Stimulated activated CD8-positive, alpha-beta memory T cell treated with anti-CD3 and anti-CD28 coated beads, Interleukin-12 subunit alpha, Interleukin-12 subunit beta, amount 100 ng/mL, for 24 hours (primary cell): ENCODE data around the gene SERPINA5.

ENCODE experiments used
- DNase-seq: peaks from one replicate; pipeline ENCODE4 v3.0.0-alpha.2; 2020; ENCODE audit errors: extremely low read depth

SERPINA5 gene, protein sequence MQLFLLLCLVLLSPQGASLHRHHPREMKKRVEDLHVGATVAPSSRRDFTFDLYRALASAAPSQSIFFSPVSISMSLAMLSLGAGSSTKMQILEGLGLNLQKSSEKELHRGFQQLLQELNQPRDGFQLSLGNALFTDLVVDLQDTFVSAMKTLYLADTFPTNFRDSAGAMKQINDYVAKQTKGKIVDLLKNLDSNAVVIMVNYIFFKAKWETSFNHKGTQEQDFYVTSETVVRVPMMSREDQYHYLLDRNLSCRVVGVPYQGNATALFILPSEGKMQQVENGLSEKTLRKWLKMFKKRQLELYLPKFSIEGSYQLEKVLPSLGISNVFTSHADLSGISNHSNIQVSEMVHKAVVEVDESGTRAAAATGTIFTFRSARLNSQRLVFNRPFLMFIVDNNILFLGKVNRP

DNA sequence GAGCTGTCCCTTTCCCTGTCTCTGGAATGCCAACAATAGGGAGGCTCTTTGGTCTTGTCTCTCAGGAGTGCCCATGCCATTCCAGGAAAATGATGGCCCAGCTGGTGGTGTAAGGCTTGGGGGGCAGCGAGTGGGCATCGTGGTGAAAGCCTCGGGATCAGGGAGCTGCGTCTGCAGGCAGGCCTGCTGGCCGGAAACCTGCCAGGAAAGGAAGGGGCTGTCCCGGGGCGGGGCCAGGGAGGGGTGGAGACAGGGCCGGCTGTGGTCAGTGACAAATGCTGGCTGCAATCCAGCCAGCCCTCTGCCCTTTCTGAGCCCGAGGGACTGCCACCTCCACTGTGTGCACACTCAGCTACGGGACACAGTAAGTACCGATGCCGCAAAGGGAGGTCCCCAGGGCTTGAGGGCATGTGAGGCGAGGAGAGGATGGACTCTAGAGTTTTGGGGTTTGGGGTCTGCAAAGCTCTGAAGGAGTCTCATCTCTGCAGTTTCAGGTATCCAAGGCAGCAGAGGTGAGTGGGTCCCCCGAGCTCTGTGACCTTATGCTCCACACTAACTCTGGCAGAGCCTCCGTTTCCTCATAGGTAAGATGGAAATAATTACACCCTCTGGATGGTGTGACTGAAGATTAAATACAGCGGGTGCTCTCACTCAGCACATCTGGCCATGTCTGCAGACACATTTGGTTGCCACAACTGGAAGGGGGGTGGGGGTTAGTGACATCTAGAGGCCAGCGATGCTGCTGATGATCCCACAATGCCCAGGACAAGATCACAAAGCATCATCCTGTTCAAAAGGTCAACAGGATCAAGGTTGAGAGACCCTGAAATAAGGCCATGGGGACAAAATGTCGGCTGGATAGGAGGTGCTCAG is at the start of gene SERPINA5:
SERPINA5 (plus strand) TSS at position 300 of the 873 bp plus-strand sequence. CDS start 5,937 bp downstream, outside the sequence.
- DNase-seq: no peak

DNA sequence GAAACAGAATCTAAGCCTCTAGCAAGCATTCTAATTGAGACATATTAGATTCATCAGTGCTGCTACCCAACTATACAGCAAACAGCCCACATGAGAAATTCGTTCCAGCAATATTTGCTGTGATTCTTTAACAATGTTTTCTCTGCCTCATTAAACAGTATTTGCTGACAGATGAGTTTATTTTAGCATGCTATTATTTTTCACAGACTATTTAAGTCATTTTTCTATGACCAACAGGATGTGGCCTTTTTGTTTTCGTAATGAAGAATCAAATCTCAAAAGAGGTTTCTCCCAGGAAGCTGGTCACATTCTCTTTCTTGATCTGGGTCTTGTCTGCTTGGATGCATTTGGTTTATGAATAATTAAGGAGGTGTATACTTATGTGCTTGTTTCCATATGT is 48.8 kb upstream of the SERPINA5 start:
- DNase-seq: no peak

DNA sequence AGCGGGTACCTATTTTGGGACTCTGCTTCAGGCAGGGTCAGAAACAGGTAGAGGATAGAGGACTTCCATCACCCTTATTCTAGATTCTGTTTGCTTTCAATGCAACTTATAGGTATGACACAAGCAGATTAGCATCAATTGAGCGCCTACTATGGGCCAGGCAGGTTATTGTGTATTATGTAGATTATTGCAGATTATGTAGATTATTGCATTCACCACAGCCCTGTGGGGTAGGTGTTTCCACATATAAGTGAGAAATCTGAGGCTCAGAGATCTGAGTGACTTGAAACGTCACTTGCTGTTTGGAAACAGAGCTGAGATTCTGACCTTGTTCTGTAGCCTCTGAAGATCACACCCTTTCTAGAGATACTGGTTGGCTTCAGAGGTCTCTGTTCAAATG is 45.7 kb upstream of the SERPINA5 start:
- no peak for DNase-seq

DNA sequence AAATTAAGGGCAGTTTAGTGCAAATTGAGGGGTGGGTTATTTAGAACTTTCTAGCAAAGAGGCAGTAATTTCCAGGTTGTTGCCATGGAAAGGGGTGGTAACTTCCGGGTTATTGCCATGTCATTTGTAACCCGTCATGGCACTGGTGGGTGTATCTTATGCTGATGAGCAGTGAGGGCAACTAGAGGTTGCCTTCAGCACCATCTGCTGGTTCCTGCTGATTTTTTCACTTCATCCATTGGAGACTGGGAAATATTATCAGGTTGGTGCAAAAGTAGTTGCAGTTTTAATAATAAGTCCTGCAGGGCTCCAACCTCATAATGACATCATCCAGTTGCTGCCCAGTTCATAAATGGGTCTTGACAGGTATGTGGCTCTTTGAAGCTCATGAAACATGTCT is 44.4 kb upstream of the SERPINA5 start:
- DNase-seq: no peak

DNA sequence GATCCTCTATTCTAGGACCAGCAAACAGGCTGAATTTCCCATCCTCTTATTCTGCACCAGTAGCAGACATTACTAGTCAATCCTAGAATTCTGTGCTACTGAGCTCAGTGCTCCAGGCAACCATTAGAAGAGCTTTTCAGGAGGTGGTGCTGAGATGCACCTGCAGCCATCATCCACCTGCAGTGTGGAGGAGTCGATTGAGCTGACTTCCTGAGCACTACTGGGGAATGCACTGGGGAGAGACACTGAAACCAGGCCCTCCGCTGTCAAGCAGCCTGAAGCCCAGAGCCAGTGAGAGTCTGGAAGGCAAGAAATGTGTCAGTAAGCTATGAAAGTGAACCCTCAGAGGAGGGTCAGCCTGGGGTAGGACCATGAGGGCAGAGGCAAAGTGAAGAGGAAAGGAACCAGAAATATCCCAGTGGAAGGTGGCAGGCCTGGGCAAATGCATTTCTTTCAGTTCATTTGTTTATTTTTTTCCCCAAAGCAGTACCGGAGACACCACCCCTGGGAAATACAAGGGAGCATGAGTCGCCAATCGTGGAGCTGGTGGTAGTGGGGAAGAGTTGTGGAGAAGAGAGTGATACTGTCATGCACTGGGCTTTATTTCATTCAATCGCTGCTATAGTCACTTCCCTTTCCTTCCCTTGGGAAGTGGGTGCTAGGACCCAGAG is 43.0 kb upstream of the SERPINA5 start:
- no peak for DNase-seq

DNA sequence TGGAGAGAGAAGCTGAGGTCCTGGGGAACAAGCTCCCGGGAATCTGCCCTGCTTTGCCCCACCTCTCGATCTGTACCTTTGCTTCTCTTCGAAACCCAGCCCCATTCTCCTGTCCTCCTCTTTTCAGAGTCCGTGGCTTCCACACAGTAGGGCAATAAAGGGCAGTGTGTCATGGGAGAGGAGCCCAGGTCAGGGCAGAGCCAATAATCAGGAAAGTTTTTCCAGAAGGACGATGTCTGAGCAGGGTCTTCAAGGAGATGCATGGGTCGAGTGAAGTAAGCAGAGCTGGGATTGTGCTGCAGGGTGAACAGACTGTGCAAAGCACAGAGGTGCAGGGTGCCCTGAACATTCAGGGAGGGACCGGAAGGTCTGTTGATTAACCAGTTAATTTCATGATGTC is 42.0 kb upstream of the SERPINA5 start:
- no peak for DNase-seq

DNA sequence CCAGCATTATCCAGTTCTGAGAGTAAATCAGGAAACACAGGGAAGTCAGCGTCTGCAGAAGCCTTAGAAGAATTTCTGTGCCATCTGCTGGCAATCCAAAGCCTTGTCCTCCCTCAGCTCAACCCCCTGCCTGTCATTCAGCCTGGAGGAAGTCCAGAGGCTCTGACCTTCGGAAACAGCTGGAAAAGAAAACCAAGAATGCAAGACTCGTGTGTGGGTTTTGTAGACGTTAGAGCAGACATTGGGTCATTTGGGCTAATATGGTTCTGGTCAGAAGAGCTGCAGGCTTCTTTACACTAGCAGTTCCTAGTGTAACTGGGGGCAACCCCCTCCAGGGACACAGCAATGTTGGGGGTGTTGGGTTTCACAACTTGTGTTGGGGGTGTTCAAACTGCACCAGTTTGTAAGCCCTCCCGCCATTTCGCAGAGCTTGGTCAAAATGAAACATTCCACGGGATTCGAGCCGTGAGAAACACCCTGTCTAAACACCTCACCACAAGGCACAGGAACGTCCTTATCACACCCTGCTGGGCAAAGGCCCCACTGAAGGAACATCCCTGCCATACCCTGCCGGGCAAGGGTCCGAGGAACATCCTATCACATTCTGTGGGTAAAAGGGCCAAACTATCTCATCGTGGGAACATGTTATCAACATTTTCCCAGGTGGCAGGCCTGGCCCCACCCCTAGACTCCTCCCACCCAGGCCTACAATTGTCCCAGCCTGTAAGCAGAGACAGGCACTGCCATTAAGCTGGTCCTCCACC is 41.0 kb upstream of the SERPINA5 start:
- DNase-seq: no peak

DNA sequence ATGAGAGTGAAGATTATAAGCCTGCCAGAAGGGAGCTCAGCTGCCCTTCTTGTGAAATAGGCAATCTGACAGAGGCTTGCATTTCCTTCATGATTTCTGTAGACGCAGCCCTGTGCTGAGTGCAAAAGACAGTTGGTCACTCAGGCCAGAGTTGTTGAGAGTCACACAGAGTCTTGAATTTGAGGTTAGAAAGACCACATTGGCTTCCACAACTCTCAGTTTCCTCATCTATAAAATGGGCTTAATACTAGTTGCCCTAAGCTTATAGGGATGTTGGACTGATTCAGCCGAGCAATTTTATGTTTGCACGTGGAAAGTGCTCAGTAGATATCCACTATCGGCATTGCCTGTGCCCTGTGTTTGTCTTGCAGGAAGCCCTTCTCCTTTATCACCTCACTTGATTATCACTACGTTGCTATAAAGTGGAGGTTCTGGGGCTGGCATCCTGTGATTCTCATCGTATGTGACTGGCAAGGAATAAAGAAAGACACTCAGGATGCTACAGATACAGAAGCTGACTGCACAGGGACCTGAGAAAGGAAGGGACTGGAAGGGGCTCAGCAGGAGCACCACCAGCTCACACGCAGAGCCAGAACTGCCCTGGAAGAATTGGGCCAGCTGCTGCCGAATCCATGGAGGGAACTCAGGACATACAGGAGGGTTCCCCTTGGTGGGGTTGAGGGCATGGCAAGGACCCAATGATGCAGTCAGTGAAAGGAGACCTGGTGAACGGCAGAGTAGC is 39.8 kb upstream of the SERPINA5 start:
- no peak for DNase-seq

DNA sequence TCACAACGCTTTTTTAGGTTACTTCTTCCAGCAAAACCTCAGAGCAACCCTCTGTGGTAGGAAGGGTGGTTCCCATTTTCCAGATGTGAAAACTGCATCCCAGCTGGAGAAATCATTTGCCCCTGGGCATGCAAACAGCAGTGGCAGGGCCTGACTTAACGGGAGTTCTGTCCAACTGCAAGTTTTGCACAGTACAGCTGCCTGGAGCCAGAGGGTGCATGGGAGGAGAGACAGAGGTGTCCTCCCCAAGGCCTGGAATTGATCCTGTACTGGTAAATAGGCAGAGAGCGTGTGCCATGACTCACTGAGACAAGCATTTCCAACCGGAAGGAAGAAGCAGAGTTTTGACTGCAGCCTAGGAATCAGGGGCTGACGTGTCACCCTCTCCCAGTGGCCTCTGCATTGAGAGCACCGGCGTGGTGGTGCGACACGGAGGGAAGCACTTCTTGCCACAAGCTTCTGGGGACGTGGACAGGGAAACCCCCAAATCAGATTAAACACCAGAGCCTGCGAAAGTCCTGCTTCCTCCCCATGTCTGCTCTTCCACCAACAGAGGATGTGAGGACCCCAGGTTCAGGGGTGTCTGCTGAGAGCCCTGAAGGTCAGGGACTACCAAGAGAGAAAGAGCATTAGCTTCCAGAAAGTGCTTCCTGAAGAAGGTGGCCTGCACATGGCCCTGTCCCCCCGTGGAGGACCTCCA is 39.0 kb upstream of the SERPINA5 start:
- no peak for DNase-seq

DNA sequence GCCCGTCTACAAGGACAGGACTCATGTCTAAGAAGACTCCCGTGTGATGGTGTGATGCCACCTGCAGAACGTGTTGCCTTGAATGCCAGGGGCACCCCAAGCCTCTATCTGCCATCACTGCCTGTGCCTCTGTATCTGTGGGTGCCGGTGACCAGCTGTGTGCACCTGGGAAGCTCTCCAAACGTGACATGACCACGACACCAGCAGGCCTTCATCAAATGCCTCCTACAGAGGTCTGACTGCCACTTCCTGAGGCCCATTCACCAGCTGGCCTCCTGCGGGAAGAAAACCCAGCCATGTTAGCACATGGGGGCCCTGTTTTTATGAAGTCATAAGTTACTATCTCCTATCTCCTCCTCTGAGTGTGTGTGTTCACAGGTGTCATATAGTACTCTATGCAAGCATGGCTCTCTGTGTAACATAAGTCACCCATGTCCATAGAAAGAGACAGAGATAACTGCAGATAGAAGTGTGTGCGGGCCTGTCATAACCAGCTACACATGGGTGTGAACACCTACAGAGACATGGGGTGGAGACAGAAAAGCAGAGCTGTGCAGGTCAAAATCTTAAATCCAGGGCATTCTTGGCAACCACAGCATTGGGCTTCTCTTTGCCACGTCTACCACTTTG is 38.3 kb upstream of the SERPINA5 start:
- DNase-seq: no peak

DNA sequence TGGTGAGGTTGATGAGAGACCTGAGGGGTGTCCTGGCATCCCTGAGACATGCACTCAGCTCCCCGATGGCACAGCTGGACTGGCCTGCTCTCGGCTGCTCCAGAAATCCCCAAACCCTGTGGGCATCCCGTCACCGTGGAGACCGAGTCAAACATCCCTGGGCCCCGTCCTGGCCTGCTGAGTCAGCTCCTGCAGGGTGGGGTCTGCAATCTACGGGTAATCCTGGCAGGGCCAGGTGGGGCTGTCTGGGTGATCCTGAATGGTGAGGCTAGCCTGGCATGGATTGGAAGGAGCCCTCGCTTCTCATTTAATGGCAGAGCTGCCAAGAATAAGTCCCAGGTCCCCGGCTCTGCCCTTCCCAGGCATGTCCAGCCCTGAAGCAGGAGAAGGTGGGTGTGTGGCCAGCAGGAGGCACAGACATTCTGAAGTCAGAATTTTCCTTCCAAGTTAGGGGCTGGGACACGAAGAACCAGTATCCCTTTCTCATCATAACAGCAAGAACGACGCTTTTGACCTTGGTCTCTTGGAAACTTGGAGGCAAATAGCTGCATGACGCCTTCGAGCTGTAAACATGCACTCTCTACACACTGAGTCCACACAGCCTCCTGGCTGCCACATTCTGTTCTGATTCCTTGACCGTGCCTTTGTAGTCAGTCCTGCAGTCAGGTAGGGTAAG is 37.6 kb upstream of the SERPINA5 start:
- no peak for DNase-seq

DNA sequence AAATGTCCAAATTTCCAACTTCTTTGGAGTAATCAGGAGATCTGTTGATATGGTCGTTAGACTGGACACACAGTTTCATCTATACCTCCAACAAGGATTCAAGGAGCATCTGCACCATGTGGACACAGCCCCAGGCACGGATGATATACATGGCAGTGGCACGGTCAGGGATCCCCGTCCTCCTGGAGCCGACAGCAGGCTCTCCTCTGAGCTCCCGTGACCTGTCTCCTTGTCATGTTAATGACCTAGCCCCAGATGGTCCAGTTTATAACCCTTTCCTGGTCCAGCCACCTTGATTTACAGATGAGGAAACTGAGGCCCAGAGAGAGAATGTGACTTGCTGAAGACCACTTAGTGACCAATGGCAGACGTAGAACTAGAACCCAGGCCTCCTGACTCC is 36.5 kb upstream of the SERPINA5 start:
- DNase-seq: no peak

DNA sequence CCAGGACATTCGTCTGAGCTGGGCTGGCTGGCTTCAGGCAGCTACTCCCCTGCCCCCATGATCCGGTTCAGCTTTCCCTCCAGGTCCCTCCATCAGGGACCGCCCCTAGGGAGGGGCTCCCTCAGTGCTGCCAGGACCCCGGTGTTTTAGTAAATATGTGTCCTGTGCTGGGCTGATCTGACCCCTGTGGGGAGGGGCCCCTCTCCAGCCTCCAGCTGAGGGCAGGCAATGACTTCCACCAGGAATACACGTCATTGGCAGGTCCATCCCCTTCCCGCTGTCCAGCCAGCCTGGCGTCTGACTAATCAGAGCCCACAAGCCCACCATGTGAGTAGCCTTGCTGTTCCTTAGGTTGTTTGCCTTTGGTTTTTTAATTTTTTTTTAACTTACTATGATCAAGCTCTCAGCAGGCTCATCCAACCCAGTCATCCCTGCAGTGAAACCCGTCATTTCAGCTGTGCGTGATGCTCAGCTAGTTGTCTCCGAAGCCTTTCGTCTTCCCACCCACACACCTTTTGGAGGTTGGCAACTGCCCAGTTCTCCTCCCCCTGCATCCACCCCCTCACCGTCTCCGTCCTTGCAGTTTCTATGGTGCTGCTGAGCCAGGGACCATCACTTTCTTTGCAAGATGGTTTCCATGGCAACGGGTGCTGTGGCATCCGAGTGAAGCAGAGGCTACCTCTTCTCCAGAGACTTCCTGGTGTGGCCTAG is 35.9 kb upstream of the SERPINA5 start:
- DNase-seq: no peak

DNA sequence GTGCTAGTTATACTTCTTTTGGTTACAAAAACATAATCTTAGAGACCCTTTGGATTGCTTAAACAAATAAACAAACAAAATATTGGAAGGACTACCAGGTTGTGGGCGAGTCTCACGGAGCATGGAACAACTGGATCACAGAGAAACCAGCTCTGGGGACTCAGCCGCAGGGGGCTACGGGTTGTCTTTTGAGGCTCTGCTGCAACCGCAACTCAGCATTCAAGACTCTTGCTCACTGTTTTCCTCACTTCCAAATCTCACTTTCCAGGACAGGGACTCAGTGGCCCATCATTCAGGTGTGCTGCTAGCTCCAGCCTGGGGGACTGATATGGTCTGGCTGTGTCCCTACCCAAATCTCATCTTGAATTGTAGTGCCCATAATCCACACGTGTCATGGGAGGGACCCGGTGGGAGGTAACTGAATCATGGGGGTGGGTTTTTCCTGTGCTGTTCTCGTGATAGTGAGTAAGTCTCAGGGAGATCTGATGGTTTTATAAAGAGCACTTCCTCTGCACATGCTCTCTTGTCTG is 34.0 kb upstream of the SERPINA5 start:
- no peak for DNase-seq

DNA sequence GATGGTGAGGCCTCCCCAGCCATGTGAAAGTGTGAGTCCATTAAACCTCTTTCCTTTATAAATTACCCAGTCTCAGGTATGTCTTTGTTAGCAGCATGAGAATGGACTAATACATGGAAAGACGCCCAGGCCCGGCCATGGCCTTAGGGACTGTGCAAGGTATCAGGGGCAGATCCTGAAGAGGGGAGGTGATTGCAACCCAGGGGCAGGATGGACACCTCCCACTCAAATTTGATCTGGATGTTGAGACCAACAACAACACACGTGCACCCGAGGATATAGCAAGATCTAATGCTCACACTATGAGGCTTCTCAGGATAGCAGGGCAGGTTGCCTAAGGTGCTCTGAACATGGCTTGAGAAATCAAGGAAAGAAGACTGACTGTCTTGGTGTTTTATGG is 33.5 kb upstream of the SERPINA5 start:
- no peak for DNase-seq

DNA sequence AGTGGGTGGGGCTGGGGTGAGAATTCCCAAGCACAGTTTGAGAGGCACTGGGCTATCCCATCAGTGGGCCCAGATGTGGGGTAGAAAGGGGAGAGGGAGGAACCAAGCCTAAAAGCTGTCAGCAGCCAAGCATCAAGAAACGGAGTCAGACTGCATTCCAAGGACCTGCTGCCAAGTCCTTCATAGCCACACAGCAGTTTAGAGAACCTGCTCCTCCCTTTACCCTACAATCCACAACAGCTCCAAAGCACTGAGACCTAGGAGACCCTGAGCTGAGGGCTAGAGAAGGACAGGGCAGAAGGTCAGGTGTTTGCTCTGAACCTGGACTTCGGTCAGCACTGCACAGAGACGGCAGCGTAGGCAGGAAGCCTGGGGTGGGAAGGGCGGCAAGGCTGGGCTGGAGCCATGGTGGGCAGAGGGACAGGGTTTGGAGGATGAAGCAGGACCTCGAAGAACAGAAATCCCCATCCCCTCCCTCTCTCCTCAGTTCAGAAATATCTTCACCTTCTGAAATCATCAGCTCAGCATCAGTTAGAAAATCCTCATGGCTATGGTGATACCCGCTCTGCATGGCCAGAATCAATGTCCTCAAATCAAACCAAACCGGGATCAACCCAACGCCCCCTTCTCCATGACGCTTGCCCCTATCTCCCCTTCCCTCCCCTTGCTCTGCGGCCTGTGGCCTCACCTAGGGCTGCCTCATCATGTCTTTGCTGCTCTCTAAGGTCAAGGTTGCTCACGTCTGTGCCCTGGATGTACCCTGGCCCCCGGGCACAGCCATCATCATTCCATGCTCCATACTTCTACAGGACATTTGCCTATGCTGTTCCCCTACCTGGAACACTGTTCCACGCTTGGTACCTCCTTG is 32.9 kb upstream of the SERPINA5 start:
- DNase-seq: no peak
